ENCODE measurements around the gene TNFRSF6B.
A peak's percentile ranks its signal among the peaks of the same experiment; 100 is the strongest.

TNFRSF6B gene

DNA sequence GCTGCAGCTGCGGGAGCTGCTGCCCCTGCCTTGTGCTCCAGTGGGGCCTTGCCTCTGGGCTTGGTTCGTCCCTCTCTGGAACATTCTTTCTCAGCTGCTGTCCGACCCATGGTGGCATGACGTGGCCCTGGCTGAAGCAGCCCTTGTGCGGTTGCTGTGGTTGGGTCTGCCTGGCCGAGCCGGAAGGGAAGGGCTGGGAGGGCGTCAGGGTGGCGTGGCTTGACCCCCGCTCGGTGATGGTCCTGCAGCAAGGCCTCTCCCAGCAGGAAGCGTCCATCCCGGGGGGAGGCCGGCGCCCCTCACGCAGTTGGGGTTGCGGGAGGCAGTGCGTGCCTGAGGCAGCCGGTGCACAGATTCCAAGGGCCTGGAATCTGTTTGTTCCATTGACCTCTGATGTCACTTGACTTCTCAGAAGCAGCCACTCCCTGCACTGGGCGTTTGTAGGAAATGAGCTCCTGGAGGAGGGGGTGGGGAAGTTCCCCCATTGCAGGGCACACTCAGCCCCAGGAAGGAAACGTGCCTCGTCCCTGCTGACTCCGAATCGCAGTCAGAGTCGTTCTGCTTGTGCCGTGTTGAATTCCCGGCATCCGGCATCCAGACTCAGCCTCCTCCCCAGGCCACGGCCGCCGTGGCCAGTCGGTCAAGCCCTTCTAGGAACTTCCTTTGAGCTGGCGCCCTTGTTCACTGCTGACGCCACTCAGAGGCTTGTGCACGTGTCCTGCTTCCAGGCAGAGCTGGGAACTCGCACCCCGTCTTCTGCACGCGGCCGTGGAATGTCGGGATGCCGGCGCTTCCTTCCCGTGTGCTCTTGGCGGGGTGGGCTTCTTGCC is 9.7 kb upstream of the TNFRSF6B start:
- DNase-seq: peak; percentile 64

- no peak for DNase-seq
Observed at GRCh38 chr20:63687419-63688178, 8.9 kb upstream of the TNFRSF6B start.

- no peak for DNase-seq
Observed at GRCh38 chr20:63688228-63689045, 8.0 kb upstream of the TNFRSF6B start.

- DNase-seq: no peak
Observed at GRCh38 chr20:63689046-63690002, 7.1 kb upstream of the TNFRSF6B start.

GRCh38 chr20:63690003-63690897 is 6.2 kb upstream of the TNFRSF6B start:
- DNase-seq: no peak

DNA sequence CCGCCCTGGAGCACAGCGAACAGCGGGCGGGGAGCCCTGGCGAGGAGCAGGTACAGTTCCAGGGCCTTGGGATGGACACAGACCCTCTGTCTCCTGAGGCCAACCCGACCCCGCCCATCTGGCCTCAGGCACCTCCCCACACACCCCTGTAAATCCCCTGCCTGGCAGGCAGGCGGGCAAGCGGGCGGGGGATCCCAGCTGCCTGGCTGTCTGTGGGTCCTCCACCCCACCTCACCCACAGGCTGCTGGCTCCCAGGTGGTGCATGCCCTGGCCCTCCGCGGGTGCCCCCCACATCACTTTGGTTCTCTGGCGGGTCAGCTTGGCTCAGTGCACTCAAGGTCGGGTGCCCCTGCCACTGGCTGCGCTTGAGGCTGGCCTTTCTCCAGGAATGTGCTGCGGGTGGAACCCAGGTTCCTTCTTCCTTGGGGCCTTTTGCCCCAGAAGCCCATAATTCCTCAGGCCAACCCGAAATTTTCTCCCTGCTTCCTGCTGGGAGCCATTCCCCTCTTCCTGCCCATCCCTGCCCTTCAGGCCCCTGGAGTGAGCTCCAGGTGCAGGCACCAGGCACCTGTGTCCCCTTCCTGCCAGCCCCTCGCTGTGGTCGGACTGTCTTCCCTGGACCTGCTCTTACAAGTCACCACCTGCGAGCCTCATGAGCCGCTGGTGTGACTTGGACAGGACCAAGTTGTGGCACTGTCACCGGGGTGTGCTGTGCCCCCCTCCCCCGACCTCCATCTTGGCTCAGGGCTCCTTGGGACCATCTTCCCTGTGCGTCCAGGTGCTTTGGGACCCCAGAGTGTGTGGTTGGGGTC is 5.3 kb upstream of the TNFRSF6B start:
- DNase-seq: no peak

DNA sequence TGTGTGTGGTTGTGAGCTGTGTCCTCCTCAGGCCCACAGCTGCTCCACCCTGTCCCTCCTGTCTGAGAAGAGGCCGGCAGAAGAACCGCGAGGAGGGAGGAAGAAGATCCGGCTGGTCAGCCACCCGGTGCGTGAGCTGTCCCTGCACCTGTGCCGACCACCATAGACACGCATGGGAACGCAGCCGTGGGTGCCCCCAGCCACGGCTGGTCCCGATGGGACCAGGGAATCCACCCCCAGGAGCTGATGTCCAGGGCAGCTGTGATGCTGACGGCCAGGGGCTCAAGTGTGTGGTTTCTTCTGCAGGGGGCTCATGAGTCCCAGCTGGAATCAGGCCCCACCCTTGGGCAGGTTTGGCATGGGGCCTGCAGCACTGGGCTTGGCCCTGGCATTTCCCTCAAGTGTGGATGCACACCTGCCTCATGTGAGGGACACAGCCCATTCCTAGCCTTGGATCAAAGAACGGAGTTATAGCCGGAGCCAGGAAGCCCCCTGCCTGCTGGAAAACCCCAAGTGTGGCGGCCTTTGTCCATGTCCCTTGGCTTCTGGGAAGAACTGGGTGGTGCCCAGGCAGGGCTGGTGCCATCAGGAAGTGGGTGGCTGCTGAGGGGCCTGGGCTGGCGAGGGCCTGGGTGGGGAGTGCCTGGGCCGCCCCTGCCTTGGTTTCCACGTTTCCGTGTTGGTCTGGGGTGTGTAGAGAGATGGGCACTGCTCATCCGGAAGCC is 4.6 kb upstream of the TNFRSF6B start:
- DNase-seq: no peak

- no peak for DNase-seq
Observed at GRCh38 chr20:63692436-63693082, 3.9 kb upstream of the TNFRSF6B start.

DNA sequence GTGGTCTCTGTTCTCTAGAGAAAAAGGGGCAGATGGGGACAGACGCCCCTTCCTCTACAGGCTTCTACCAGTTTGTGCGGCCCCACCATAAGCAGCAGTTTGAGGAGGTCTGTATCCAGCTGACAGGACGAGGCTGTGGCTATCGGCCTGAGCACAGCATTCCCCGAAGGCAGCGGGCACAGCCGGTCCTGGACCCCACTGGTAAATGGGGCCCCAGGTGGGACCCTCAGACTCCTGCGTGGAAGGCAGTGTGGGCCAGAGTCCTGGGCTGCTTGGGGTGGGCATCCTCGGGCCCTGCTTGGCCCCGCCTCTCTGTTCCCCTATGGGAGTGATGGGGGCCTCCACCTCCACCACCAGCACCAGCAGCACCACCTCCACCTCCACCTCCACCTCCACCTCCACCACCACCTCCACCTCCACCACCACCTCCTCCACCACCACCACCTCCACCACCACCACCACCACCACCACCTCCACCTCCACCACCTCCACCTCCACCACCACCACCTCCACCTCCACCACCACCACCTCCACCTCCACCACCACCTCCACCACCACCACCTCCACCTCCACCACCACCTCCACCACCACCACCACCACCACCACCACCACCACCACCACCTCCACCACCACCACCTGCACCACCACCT is 3.2 kb upstream of the TNFRSF6B start:
- no peak for DNase-seq

- DNase-seq: no peak
Observed at GRCh38 chr20:63693733-63694583, 2.5 kb upstream of the TNFRSF6B start.

- DNase-seq: no peak
Observed at GRCh38 chr20:63694584-63695423, 1.6 kb upstream of the TNFRSF6B start.

DNA sequence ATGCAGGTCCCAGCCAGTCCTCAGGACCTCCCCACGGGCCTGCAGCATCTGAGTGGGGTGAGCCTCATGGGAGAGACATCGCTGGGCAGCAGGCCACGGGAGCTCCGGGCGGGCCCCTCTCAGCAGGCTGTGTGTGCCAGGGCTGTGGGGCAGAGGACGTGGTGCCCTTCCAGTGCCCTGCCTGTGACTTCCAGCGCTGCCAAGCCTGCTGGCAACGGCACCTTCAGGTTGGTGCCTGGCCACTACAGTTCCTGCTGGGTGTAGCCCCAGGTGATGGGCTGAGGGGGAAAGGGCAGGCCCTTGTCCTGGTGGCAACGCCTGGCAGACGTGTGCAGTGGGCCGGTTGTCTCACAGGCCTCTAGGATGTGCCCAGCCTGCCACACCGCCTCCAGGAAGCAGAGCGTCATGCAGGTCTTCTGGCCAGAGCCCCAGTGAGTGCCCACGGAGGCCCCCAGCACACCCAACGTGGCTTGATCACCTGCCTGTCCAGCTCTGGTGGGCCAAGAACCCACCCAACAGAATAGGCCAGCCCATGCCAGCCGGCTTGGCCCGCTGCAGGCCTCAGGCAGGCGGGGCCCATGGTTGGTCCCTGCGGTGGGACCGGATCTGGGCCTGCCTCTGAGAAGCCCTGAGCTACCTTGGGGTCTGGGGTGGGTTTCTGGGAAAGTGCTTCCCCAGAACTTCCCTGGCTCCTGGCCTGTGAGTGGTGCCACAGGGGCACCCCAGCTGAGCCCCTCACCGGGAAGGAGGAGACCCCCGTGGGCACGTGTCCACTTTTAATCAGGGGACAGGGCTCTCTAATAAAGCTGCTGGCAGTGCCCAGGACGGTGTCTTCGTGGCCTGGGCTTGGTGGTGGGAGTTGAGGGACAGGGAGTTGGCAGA is 787 bp upstream of the TNFRSF6B start:
- no peak for DNase-seq

- DNase-seq: no peak
Observed at GRCh38 chr20:63696306-63696627, 185 bp upstream of the TNFRSF6B start.

DNA sequence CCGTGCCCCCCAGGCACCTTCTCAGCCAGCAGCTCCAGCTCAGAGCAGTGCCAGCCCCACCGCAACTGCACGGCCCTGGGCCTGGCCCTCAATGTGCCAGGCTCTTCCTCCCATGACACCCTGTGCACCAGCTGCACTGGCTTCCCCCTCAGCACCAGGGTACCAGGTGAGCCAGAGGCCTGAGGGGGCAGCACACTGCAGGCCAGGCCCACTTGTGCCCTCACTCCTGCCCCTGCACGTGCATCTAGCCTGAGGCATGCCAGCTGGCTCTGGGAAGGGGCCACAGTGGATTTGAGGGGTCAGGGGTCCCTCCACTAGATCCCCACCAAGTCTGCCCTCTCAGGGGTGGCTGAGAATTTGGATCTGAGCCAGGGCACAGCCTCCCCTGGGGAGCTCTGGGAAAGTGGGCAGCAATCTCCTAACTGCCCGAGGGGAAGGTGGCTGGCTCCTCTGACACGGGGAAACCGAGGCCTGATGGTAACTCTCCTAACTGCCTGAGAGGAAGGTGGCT is 960 bp downstream of the TNFRSF6B start:
- DNase-seq: no peak

DNA sequence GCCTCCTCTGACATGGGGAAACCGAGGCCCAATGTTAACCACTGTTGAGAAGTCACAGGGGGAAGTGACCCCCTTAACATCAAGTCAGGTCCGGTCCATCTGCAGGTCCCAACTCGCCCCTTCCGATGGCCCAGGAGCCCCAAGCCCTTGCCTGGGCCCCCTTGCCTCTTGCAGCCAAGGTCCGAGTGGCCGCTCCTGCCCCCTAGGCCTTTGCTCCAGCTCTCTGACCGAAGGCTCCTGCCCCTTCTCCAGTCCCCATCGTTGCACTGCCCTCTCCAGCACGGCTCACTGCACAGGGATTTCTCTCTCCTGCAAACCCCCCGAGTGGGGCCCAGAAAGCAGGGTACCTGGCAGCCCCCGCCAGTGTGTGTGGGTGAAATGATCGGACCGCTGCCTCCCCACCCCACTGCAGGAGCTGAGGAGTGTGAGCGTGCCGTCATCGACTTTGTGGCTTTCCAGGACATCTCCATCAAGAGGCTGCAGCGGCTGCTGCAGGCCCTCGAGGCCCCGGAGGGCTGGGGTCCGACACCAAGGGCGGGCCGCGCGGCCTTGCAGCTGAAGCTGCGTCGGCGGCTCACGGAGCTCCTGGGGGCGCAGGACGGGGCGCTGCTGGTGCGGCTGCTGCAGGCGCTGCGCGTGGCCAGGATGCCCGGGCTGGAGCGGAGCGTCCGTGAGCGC is 1.6 kb downstream of the TNFRSF6B start:
- DNase-seq: no peak

Data from stimulated activated CD4-positive, alpha-beta T cell treated with anti-CD3 and anti-CD28 coated beads, Interleukin-2, amount 100 ng/mL, for 24 hours (primary cell).